Ishikawa (cell line): ENCODE measurements around the gene ACKR1.
A peak's percentile ranks its signal among the peaks of the same experiment; 100 is the strongest.

Source experiments
- CEBPB ChIP-seq: IDR thresholded peaks from 2 replicates; pipeline ENCODE4 v1.6.1; 2012
- CREB1 ChIP-seq: IDR thresholded peaks from 2 replicates; pipeline ENCODE4 v1.6.1; 2012; ENCODE audit warnings: low read depth
- EGR1 ChIP-seq: IDR thresholded peaks from 2 replicates; pipeline ENCODE4 v1.6.1; 2012
- EP300 ChIP-seq: IDR thresholded peaks from 2 replicates; pipeline ENCODE4 v1.6.1; 2012; ENCODE audit warnings: borderline replicate concordance
- FOXM1 ChIP-seq: IDR thresholded peaks from 2 replicates; pipeline ENCODE4 v1.6.1; 2012; ENCODE audit warnings: low read depth, borderline replicate concordance
- NFIC ChIP-seq: IDR thresholded peaks from 2 replicates; pipeline ENCODE4 v1.6.1; 2012
- RAD21 ChIP-seq: IDR thresholded peaks from 2 replicates; pipeline ENCODE4 v1.6.1; 2012; ENCODE audit warnings: low read depth
- TAF1 ChIP-seq: IDR thresholded peaks from 2 replicates; pipeline ENCODE4 v1.6.1; 2012; ENCODE audit warnings: low read depth, mild to moderate bottlenecking
- TCF12 ChIP-seq: IDR thresholded peaks from 2 replicates; pipeline ENCODE4 v1.6.1; 2012; ENCODE audit warnings: low read depth
- TEAD4 ChIP-seq: IDR thresholded peaks from 2 replicates; pipeline ENCODE4 v1.6.1; 2012
- YY1 ChIP-seq: IDR thresholded peaks from 2 replicates; pipeline ENCODE4 v1.6.1; 2012; ENCODE audit warnings: low read depth
- ZBTB7A ChIP-seq: IDR thresholded peaks from 2 replicates; pipeline ENCODE4 v1.6.1; 2012; ENCODE audit warnings: low read depth
- TF ChIP-seq, protein P1 (sequence below): IDR thresholded peaks from 2 replicates; pipeline ENCODE4 v1.6.1; 2012
- TF ChIP-seq, protein P2 (sequence below): IDR thresholded peaks from 2 replicates; pipeline ENCODE4 v1.6.1; 2012; ENCODE audit warnings: low read depth, mild to moderate bottlenecking
- TF ChIP-seq, protein P3 (sequence below): IDR thresholded peaks from 2 replicates; pipeline ENCODE4 v1.6.1; 2012

ACKR1 gene

DNA sequence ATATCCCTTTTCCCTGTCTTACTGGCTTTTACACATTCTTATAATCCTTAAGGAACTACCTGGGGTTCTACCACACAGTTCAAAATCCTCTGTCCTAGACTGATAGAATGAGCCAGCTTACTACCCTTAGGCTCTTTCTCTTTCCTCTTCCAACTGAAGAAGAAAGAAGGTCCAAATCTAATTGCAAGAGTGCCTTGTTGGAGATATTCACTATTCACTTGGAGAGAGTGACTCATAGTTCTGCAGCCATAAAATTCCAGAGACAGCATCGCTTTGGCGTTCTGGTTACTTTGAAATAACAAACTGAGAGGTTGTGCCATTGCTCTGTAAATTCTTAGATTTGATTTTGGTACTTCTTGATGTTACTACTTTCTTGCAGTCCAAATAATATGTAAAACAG lies 29.1 kb upstream of the ACKR1 start:
- TF ChIP-seq, protein P1, sequence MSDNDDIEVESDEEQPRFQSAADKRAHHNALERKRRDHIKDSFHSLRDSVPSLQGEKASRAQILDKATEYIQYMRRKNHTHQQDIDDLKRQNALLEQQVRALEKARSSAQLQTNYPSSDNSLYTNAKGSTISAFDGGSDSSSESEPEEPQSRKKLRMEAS, result no peak
- TF ChIP-seq ZBTB7A, result no peak
- TF ChIP-seq, protein P2, sequence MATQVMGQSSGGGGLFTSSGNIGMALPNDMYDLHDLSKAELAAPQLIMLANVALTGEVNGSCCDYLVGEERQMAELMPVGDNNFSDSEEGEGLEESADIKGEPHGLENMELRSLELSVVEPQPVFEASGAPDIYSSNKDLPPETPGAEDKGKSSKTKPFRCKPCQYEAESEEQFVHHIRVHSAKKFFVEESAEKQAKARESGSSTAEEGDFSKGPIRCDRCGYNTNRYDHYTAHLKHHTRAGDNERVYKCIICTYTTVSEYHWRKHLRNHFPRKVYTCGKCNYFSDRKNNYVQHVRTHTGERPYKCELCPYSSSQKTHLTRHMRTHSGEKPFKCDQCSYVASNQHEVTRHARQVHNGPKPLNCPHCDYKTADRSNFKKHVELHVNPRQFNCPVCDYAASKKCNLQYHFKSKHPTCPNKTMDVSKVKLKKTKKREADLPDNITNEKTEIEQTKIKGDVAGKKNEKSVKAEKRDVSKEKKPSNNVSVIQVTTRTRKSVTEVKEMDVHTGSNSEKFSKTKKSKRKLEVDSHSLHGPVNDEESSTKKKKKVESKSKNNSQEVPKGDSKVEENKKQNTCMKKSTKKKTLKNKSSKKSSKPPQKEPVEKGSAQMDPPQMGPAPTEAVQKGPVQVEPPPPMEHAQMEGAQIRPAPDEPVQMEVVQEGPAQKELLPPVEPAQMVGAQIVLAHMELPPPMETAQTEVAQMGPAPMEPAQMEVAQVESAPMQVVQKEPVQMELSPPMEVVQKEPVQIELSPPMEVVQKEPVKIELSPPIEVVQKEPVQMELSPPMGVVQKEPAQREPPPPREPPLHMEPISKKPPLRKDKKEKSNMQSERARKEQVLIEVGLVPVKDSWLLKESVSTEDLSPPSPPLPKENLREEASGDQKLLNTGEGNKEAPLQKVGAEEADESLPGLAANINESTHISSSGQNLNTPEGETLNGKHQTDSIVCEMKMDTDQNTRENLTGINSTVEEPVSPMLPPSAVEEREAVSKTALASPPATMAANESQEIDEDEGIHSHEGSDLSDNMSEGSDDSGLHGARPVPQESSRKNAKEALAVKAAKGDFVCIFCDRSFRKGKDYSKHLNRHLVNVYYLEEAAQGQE, result no peak
- TF ChIP-seq CEBPB, result no peak
- TF ChIP-seq EGR1, result no peak
- TF ChIP-seq TEAD4, result no peak
- no peak for TF ChIP-seq FOXM1
- no peak for TF ChIP-seq TAF1
- TF ChIP-seq NFIC, result no peak
- no peak for TF ChIP-seq EP300

DNA sequence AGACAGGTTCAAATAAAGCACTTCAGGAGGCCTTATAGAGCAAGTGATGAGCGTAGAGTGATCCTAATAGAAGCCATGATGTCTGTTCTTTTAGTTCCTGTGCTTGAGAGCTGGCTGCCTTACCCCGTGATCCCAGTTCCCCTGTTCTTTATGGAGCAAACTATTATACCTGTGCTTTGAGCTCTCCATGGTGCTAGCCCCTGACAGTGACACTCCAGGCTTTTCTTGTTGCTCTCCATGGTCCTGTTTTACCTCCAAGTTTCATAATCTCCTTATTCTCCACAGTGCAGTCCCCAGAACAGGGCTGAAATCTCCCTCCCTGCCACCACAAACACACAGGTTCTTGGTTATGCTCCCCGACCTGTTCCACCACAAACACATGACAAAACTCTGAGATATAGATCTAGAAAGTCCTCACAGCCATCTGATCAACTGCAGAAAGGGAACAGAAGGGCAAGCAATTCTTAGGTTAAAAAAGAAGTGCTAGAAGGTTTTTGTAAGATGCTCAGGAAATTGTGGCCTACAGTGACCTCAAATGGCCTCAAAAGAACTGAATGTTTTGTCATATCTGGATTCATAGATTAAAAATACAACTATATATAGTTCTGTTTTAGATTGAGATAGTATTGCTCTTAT lies 27.3 kb upstream of the ACKR1 start:
- TF ChIP-seq TEAD4 (0 out of 2 replicates have a peak, but pooled peaks have one; percentile 24), TAF1 (no peak), CEBPB (peak; percentile 50)
- TF ChIP-seq, protein P2, result peak; percentile 99
- TF ChIP-seq, protein P1, result peak; percentile 35

DNA sequence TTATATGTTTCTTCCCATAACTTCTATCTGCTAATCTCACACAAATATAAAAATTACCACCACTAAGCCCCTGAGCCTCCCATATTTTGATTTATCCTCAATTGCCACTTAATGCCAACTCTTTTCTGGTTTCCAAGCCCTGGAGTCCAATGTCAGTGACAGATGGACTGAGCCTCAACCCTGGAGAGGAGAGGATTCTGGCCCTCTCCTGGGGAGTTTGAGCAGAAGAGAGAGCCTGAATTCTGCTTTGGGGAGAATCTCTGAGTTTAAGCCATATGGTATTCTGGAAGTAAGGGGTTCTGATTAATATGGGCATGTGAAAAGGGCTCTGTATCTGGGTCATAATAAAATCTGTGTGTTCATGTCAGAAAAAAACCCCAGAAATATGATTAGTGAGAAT lies 24.8 kb upstream of the ACKR1 start:
- TF ChIP-seq EGR1 (no peak), ZBTB7A (no peak), CREB1 (no peak), FOXM1 (no peak), TEAD4 (no peak), RAD21 (no peak), NFIC (no peak), CEBPB (no peak)
- TF ChIP-seq, protein P3, sequence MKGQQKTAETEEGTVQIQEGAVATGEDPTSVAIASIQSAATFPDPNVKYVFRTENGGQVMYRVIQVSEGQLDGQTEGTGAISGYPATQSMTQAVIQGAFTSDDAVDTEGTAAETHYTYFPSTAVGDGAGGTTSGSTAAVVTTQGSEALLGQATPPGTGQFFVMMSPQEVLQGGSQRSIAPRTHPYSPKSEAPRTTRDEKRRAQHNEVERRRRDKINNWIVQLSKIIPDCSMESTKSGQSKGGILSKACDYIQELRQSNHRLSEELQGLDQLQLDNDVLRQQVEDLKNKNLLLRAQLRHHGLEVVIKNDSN, result no peak
- TF ChIP-seq, protein P2, result no peak

DNA sequence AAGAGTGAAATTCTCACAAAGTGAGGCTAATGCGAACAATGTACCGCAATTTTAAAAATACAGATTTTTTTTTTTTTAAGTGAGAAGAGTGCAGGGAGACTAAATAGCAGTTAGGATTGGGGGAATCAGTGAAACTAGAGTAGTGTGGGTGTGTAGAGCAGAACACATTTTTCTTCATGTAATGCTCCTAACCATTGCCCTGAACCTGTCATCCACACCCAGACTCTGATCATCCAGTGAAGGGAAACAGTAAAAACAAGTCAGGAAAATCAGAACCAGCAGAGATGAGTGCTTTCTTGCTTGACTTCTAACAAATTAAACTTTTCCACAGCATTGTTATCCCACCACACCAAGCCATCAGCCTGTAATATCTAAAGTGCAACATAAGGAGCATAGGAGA lies 24.2 kb upstream of the ACKR1 start:
- no peak for TF ChIP-seq TEAD4
- no peak for TF ChIP-seq EGR1
- TF ChIP-seq RAD21, result no peak
- TF ChIP-seq TCF12, result no peak
- no peak for TF ChIP-seq ZBTB7A
- TF ChIP-seq NFIC, result no peak
- no peak for TF ChIP-seq TAF1
- TF ChIP-seq, protein P2, result no peak
- TF ChIP-seq CEBPB, result no peak
- TF ChIP-seq, protein P1, result no peak
- TF ChIP-seq, protein P3, result no peak
- no peak for TF ChIP-seq YY1
- no peak for TF ChIP-seq EP300
- TF ChIP-seq CREB1, result no peak
- TF ChIP-seq FOXM1, result no peak
